Effector CD4-positive, alpha-beta T cell (primary cell): ENCODE results near the gene BLVRA.
"Not testable (repeated sequence)": the region's sequence is repeated elsewhere in the genome, so short reads cannot be mapped to it uniquely, and the experiment has no call there.

Experiments used
- DNase-seq: peaks from one replicate; pipeline ENCODE4 v3.0.0-alpha.2; 2020

Gene BLVRA

GRCh38 chr7:43810195-43810941 lies 51.9 kb downstream of the BLVRA start:
- DNase-seq: peak; percentile 11

GRCh38 chr7:43815373-43815772 lies 56.9 kb downstream of the BLVRA start:
- no peak for DNase-seq

- not testable (repeated sequence) for DNase-seq
These were observed 57.7 kb downstream of the BLVRA start for GRCh38 chr7:43816046-43816797.

- not testable (repeated sequence) for DNase-seq
These were observed 64.9 kb downstream of the BLVRA start for GRCh38 chr7:43823425-43823824.

GRCh38 chr7:43823941-43824340 lies 65.5 kb downstream of the BLVRA start:
- no peak for DNase-seq

GRCh38 chr7:43824513-43824912 lies 66.0 kb downstream of the BLVRA start:
- not testable (repeated sequence) for DNase-seq

DNA sequence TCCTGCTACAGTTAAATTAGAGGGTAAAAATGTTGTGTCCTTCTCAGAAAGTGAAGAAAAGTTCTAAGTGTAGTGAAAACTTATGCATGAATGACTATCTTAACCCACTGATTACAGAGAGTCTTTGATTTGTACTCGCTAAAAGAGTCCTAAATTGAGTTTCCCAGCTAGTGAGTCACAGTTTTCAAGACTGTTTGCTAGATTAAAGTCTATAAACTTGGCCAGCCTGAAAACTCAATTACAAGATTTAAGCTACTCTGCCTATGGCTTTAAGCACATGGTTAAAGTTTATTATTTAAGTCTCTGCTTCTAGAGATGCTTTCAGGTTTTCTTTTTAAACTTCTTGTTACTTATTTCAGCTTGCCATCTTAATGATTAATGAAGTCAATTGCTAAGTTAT lies 66.5 kb downstream of the BLVRA start:
- DNase-seq: no peak

DNA sequence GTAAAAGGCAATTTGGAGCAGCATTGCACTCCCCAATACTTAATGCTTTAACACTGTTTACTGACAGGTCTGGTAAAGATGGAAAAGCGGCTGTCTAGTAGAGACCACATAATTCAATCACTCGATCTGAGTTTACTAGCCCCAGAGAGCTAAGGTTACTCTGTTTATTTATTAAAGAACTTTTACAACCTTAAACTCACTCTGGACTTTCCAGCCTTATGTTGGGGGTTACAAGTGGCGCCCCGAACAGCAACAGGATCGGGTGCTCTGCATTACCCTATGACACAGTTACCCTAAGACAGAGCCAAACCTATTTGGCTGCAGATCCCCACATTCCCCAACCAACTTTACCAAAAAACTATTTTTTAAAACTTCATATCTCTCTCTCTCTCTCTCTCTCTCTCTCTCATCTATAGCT lies 66.9 kb downstream of the BLVRA start:
- DNase-seq: no peak

DNA sequence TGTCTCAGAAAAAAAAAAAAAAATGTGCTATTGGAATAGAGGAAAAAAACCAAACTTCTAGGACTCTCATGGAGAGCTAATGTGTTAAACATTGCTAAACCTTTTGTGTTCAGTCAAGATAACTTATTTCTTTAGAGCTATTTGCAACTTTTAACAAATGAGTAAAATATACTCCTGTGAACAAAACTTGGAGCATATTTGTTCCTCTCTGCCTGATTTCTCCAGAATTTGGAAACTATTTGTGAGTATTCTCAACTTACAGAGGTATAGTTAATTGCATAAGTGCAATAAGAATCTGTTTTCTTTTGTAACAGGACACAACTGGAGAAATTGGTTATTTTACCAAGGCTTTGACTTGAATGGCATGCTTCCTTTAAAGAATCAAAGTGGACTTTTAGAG lies 72.4 kb downstream of the BLVRA start:
- not testable (repeated sequence) for DNase-seq

DNA sequence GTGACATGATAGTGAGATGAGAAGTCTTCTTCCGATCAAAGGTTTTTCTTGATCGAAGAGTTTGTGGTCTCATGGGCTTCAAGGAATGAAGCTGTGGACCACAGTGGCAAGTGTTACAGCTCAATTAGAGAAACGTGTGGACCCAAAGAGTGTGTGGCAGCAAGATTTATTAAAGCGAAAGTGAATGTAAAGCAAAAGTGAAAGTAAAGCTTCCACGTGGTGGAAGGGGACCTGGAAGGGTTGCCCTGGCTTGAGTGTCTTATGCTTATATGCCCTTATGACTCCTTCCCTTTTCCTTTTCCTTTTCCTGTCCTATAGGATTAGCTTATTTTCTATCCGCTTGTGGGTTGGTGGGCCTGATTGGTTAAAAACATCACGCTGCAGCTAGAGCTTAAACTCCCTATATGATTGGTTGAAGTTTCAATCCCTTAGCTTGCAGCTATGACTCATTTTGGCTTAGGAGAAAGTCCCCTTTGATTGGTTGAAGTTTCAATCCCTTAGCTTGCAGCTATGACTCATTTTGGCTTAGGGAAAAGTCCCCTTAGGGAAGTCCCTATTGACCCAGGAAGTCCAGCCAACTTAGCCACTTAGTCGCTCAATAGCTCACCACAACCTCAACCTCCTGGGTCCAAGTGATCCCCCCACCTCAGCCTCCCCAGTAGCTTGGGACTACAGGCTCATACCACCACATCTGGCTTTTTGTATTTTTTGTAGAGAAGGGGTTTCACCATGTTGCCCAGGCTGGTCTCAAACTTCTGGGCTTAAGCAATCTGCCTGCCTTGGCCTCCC lies 76.2 kb downstream of the BLVRA start:
- peak; percentile 5 for DNase-seq

GRCh38 chr7:43838201-43838658 lies 79.8 kb downstream of the BLVRA start:
- DNase-seq: no peak

DNA sequence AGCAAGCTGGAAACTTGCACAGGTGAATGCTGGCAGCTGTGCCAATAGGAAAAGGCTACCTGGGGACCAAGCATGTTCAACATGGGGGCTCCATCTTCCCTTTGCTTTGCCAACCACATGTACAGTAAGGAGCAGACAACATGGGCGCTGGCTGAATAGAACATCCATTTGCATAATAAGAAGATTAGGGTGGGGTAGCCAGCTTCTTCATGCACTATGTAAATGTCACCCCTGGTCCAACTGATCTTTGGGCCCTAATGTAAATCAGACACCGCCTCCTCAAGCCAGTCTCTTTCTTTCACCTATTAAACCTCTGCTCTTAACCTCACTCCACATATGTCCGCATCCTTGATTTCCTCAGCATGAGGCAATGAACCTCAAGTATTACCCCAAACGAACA lies 84.8 kb downstream of the BLVRA start:
- no peak for DNase-seq

DNA sequence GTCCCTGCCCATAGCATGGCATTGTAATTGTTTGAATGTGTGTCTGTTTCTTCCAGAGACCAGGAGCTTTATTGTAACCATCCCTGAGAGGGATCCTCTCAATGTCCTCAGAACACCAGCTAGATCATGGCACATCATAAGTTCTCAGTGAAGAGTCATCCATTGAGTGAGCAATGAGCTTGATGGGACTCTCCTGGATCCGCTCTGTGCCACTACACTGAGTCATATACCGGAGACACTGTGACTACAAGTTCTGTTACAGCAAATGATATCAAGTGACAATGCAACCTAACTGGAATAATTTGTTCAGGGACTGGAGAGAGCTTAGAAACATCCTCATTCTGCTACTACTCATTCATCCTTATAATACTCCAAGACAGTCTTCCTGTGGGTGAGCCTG lies 85.8 kb downstream of the BLVRA start:
- no peak for DNase-seq

DNA sequence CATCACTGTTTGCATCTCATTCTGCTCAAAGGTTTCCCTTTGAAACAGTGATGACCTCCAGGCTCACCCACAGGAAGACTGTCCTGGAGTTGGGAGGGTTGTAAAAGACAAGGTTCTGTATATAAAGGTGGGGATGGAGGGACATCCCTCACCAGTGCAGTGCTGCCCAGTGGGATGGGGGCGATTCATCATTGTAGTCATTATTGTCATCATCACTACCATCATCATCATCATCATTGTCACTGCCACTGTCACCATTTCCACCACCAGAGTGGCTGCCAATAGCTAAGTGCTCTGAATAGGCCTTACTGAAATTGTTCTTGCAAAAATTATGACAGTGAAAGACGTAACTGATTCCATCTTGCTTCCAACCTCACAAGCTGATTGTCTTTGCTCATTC lies 86.2 kb downstream of the BLVRA start:
- no peak for DNase-seq

DNA sequence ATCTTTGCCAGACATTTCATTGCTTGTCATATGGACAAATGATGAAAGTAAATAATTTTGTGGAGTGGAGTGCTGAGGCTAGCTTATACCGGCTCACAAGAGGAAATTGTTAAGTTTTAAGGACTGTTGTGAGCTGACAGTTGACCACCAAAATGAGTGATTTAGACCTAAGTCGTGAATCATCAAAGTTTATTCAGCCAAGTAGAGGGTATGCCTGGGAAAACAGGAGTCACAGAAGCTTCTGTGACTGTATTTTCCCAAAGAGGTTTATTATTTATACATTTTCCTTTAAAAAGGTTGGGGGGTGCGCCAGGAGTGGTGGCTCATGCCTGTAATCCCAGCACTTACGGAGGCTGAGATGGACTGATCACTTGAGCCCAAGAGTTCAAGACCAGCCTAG lies 89.0 kb downstream of the BLVRA start:
- DNase-seq: no peak

DNA sequence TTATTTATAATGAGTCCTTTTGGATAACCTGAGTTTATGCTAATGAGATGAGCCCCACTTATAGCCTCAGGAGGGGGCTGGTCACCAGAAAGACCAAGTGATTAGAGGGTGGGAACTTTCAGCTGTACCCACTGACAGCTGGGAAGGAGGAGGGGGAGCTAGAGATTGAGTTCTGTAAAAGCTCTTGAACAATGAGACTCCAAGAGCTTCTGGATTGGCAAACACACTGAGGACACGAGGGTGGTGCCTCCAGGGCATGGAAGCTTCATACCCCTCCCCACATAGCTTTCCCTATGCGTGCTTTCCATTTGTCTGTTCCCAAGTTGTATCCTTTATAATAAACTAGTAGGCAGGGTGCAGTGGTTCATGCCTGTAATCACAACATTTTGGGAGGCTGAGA lies 90.6 kb downstream of the BLVRA start:
- DNase-seq: no peak

GRCh38 chr7:43850348-43851116 lies 92.1 kb downstream of the BLVRA start:
- no peak for DNase-seq

- no peak for DNase-seq
These were observed 93.3 kb downstream of the BLVRA start for GRCh38 chr7:43851805-43852204.

DNA sequence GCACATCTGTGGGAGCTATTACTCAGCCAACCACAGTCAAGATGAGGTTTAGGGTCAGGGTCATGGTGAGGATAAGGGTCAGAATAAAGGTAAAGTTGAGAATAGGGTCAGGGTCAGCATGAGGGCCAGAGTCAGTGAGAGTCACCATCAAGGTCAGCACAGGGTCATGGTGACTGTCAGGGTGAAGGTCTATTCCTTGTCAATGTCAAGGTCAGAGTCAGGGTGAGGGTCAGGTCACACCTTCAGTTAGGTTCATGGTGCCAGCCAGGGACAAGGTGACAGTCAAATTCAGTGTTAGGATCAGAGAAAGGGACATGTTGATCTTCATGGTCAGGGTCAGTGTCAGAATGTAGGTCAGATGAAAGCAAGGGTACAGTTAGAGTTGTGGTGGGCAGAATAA lies 96.7 kb downstream of the BLVRA start:
- DNase-seq: no peak

GRCh38 chr7:43856316-43856715 lies 97.8 kb downstream of the BLVRA start:
- DNase-seq: no peak
